Parathyroid adenoma (tissue), 2 donors: ENCODE measurements around the gene CKAP2L.

Experiments
- H2AFZ ChIP-seq: fragments of 300-600 bp; sonication (generic); one replicate; pipeline ENCODE4 v1.7.0; 2017; ENCODE audit warnings: antibody characterized with exemption, mild to moderate bottlenecking
- H3K27ac ChIP-seq: fragments of 300-600 bp; sonication (generic); one replicate; pipeline ENCODE4 v1.7.0; 2017
- H3K27me3 ChIP-seq: fragments of 300-600 bp; sonication (generic); one replicate; pipeline ENCODE4 v1.7.0; 2017; ENCODE audit warnings: low read length; ENCODE audit not compliant: control insufficient read depth, insufficient read depth
- H3K36me3 ChIP-seq: fragments of 300-600 bp; sonication (generic); one replicate; pipeline ENCODE4 v1.7.0; 2017; ENCODE audit warnings: low read length; ENCODE audit not compliant: control insufficient read depth, insufficient read depth
- H3K4me1 ChIP-seq: fragments of 300-600 bp; sonication (generic); one replicate; pipeline ENCODE4 v1.7.0; 2017; ENCODE audit warnings: control low read depth
- H3K4me2 ChIP-seq: fragments of 300-600 bp; sonication (generic); one replicate; pipeline ENCODE4 v1.7.0; 2017; ENCODE audit warnings: low read length
- H3K4me3 ChIP-seq: fragments of 300-600 bp; sonication (generic); one replicate; pipeline ENCODE4 v1.7.0; 2017; ENCODE audit warnings: low read depth, low read length
- H3K79me2 ChIP-seq: fragments of 300-600 bp; sonication (generic); one replicate; pipeline ENCODE4 v1.7.0; 2017; ENCODE audit warnings: control low read depth
- H3K9ac ChIP-seq: fragments of 300-600 bp; sonication (generic); one replicate; pipeline ENCODE4 v1.7.0; 2017; ENCODE audit warnings: mild to moderate bottlenecking
- H3K9me3 ChIP-seq: fragments of 300-600 bp; sonication (generic); one replicate; pipeline ENCODE4 v1.7.0; 2017; ENCODE audit warnings: low read length; ENCODE audit not compliant: control insufficient read depth
- TF ChIP-seq, protein P1 (sequence below): fragments of 300-600 bp; sonication (generic); IDR thresholded peaks from one replicate; pipeline ENCODE4 v1.7.0; 2017; ENCODE audit warnings: antibody characterized with exemption, mild to moderate bottlenecking
- donor health status: primary hyperparathyroidism.

Gene CKAP2L

DNA sequence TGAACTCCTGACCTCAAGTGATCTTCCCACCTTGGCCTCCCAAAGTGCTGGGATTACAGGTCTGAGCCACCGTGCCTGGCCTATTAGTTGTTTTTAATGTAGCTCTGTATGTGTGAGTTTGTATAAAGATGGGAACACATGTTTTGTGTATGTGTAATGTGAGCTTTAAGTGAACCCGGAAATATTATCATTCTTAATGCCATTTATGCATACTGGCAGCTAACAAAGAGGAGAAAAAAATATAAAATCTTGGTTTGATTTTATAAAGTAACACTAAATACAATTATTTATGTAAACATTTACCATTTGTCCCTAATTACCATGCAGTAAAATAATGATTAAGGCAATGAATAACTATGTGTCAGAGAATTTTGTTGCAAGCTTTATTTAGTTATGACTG, 9.1 kb upstream of the CKAP2L start:
- Histone ChIP-seq H3K27me3 (no peaks in the 10 kb centered on the region), H3K4me3 (no peak overlapping the region), H2AFZ (no peak overlapping the region), H3K79me2 (no peaks in the 10 kb centered on the region), H3K27ac (no peak overlapping the region), H3K9me3 (no peaks in the 10 kb centered on the region), H3K36me3 (no peaks in the 10 kb centered on the region), H3K4me1 (no peaks in the 10 kb centered on the region), H3K4me2 (no peak overlapping the region), H3K9ac (no peak overlapping the region)
- TF ChIP-seq, protein P1, sequence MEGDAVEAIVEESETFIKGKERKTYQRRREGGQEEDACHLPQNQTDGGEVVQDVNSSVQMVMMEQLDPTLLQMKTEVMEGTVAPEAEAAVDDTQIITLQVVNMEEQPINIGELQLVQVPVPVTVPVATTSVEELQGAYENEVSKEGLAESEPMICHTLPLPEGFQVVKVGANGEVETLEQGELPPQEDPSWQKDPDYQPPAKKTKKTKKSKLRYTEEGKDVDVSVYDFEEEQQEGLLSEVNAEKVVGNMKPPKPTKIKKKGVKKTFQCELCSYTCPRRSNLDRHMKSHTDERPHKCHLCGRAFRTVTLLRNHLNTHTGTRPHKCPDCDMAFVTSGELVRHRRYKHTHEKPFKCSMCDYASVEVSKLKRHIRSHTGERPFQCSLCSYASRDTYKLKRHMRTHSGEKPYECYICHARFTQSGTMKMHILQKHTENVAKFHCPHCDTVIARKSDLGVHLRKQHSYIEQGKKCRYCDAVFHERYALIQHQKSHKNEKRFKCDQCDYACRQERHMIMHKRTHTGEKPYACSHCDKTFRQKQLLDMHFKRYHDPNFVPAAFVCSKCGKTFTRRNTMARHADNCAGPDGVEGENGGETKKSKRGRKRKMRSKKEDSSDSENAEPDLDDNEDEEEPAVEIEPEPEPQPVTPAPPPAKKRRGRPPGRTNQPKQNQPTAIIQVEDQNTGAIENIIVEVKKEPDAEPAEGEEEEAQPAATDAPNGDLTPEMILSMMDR, result no peak

DNA sequence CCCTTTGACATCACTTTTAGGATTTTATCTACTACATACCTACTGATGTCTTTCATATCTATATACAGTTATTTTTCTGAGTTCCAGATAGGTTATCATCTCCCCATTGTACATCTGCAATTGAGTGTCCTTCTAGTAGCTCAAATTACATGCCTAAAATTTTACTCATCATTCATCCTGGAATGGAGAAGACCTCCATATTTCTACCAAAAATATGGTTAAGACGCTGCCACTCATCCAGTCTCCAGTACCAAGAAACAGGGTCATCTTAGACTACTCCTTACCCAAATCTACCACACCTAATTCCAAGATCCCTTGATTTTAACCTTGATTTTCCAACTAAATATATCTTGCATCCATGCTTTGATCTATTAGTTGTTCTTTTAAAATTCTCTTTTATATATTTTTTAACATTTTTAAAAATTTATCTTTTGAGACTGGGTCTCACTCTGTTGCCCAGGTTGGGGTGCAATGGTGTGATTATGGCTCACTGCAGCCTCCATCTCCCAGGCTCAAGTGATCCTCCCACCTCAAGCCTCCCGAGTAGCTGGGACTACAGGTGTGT, 8.6 kb upstream of the CKAP2L start:
- Histone ChIP-seq H3K4me1 (no peaks in the 10 kb centered on the region), H3K27ac (no peak overlapping the region), H3K4me3 (no peak overlapping the region), H2AFZ (no peak overlapping the region), H3K36me3 (no peaks in the 10 kb centered on the region), H3K27me3 (no peaks in the 10 kb centered on the region), H3K9ac (no peak overlapping the region), H3K4me2 (no peak overlapping the region), H3K79me2 (no peaks in the 10 kb centered on the region), H3K9me3 (no peaks in the 10 kb centered on the region)
- TF ChIP-seq, protein P1, result no peak

DNA sequence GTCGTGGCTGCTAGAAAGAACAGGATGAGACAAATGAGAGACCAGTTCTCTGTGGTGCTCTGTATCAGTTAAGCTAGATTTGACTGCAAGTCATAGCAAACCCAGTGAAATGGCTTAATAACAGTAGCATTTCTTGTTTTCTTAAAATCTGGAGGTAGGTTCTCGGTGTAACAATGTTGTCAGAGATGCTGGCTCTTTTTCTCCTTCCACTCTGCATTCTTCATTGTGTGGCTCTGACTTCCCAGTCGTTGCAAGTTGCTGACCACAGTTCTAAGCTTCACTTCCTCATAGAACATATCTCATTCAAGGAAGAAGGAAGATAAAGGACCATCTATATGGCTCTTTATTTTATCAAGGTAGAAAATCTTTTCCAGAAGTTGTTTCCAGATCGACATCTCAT, 7.9 kb upstream of the CKAP2L start:
- no peak overlapping the region for H3K27ac ChIP-seq
- H3K79me2 ChIP-seq, result no peaks in the 10 kb centered on the region
- H3K4me2 ChIP-seq, result no peak overlapping the region
- H3K4me3 ChIP-seq, result no peak overlapping the region
- TF ChIP-seq, protein P1, result no peak
- H3K36me3 ChIP-seq, result no peaks in the 10 kb centered on the region
- no peaks in the 10 kb centered on the region for H3K9me3 ChIP-seq
- no peaks in the 10 kb centered on the region for H3K4me1 ChIP-seq
- no peak overlapping the region for H2AFZ ChIP-seq
- no peak overlapping the region for H3K9ac ChIP-seq
- no peaks in the 10 kb centered on the region for H3K27me3 ChIP-seq

DNA sequence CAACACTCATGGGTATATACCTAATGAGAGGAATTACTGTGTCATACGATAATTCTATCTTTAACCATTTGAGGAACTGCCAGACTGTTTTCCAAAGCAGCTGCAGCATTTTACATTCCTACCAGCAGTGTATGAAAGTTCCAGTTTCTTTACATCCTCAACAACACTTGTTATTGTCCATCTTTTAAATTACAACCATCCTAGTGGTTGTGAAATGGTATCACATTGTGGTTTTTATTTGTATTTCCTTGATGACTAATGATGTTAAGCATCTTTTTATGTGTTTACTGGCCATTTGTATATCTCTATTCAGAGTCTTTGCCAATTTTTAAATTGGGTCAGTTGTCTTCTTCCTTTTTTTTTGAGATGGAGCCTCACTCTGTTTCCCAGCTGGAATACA, 4.0 kb upstream of the CKAP2L start:
- Histone ChIP-seq H3K9ac (no peak overlapping the region), H2AFZ (no peak overlapping the region), H3K4me2 (no peak overlapping the region), H3K79me2 (no peaks in the 10 kb centered on the region), H3K27ac (no peak overlapping the region), H3K4me1 (no peaks in the 10 kb centered on the region), H3K9me3 (no peaks in the 10 kb centered on the region), H3K4me3 (no peak overlapping the region), H3K36me3 (no peaks in the 10 kb centered on the region), H3K27me3 (no peaks in the 10 kb centered on the region)
- TF ChIP-seq, protein P1, result no peak

DNA sequence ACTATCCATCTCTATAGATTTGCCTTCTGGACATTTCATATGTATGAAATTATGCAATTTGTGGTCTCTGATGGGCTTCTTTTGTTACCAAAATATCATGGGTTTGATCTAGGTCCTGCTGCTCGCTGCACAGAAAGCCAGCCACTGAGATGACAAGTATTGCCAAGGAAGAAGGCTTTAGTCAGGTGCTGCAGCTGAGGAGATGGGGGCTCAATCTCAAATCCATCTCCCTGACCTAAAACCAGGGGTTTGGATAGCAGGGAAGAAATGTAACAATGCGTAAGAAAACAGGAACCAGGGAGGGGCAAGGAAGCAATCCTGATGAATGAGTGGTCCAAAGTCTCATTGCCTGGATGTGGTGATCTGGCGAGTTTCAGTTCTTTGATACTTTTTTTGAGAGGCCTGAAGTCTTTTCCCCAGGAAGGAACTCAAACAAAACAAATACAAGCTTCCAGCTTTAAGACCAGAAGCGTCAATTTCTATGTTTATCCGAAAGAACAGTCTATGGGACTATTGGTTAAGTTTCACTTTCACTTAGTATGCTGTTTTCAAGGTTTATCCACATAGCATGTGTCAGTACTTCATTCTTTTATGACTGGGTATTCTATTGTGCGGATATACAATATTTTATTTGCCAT, 3.4 kb upstream of the CKAP2L start:
- no peaks in the 10 kb centered on the region for H3K27me3 ChIP-seq
- TF ChIP-seq, protein P1, result no peak
- H3K9ac ChIP-seq, result no peak overlapping the region
- no peak overlapping the region for H3K4me2 ChIP-seq
- peak overlapping the region; percentile 39 for H2AFZ ChIP-seq
- no peaks in the 10 kb centered on the region for H3K36me3 ChIP-seq
- H3K4me3 ChIP-seq, result no peak overlapping the region
- no peaks in the 10 kb centered on the region for H3K9me3 ChIP-seq
- peak overlapping the region; percentile 37 for H3K27ac ChIP-seq
- no peaks in the 10 kb centered on the region for H3K79me2 ChIP-seq
- no peaks in the 10 kb centered on the region for H3K4me1 ChIP-seq
